Astrocyte (in vitro differentiated cells and primary cell): ENCODE data around the gene KRT77. TPM values are rescaled to one million over a fixed set of nuclear protein-coding genes. Genes with fewer than 3 reads are reported as not detected.

Source experiments
- DNase-seq: peaks from one replicate; pipeline ENCODE4 v3.0.0-alpha.2; 2010; ENCODE audit warnings: low read depth
- FAIRE-seq: peaks from 2 replicates; lab custom pipeline; 2011; peaks lifted over from hg19 to GRCh38; lab: Jason Lieb, UNC
- H2AFZ ChIP-seq: 2 replicates; pipeline ENCODE4 v1.6.0; 2012; ENCODE audit warnings: low read depth, low read length, inconsistent platforms
- H3K27ac ChIP-seq: 2 replicates; pipeline ENCODE4 v1.5.1; 2011; ENCODE audit warnings: low read depth, low read length, inconsistent platforms
- H3K27me3 ChIP-seq: 2 replicates; pipeline ENCODE4 v1.6.0; 2011; ENCODE audit warnings: low read length, inconsistent platforms; ENCODE audit not compliant: insufficient read depth
- H3K36me3 ChIP-seq: 2 replicates; pipeline ENCODE4 v1.5.1; 2011; ENCODE audit warnings: low read length, inconsistent platforms; ENCODE audit not compliant: insufficient read depth
- H3K4me1 ChIP-seq: 2 replicates; pipeline ENCODE4 v1.5.1; 2011; ENCODE audit warnings: low read length, inconsistent platforms; ENCODE audit not compliant: insufficient read depth
- H3K4me2 ChIP-seq: 2 replicates; pipeline ENCODE4 v1.6.0; 2012; ENCODE audit warnings: low read length, inconsistent platforms
- H3K4me3 ChIP-seq: 2 replicates; pipeline ENCODE4 v1.5.1; 2011; ENCODE audit warnings: low read depth, mild to moderate bottlenecking, low read length, inconsistent platforms; ENCODE audit not compliant: insufficient read depth
- H3K79me2 ChIP-seq: 2 replicates; pipeline ENCODE4 v1.6.0; 2012; ENCODE audit warnings: mild to moderate bottlenecking, low read length, inconsistent platforms; ENCODE audit not compliant: insufficient read depth
- H3K9ac ChIP-seq: 2 replicates; pipeline ENCODE4 v1.6.0; 2012; ENCODE audit warnings: mild to moderate bottlenecking, low read length, inconsistent platforms
- H3K9me3 ChIP-seq: 2 replicates; pipeline ENCODE4 v1.5.1; 2012; ENCODE audit warnings: low read depth, mild to moderate bottlenecking, low read length, inconsistent platforms; ENCODE audit not compliant: insufficient read depth
- H4K20me1 ChIP-seq: 2 replicates; pipeline ENCODE4 v1.6.0; 2012; ENCODE audit warnings: low read length, inconsistent platforms; ENCODE audit not compliant: insufficient read depth
- H3K27ac Mint-ChIP-seq: one replicate; pipeline ENCODE4 v1.8.0; 2021; ENCODE audit warnings: mild to moderate bottlenecking, mixed read lengths; ENCODE audit not compliant: unreplicated experiment
- H3K27me3 Mint-ChIP-seq: one replicate; pipeline ENCODE4 v1.8.0; 2021; ENCODE audit warnings: low read depth, mixed read lengths; ENCODE audit not compliant: unreplicated experiment
- H3K36me3 Mint-ChIP-seq: one replicate; pipeline ENCODE4 v1.8.0; 2021; ENCODE audit warnings: low read depth, mixed read lengths; ENCODE audit not compliant: unreplicated experiment
- H3K4me1 Mint-ChIP-seq: one replicate; pipeline ENCODE4 v1.8.0; 2021; ENCODE audit warnings: low read depth, mixed read lengths; ENCODE audit not compliant: unreplicated experiment
- H3K4me3 Mint-ChIP-seq: one replicate; pipeline ENCODE4 v1.8.0; 2021; ENCODE audit warnings: mild to moderate bottlenecking, moderate library complexity, mixed read lengths; ENCODE audit not compliant: unreplicated experiment
- H3K9me3 Mint-ChIP-seq: one replicate; pipeline ENCODE4 v1.8.0; 2021; ENCODE audit warnings: mild to moderate bottlenecking, mixed read lengths; ENCODE audit not compliant: unreplicated experiment
- CTCF ChIP-seq: IDR thresholded peaks from 2 replicates; pipeline ENCODE4 v1.5.1; 2011; ENCODE audit warnings: low read depth, mild to moderate bottlenecking, inconsistent platforms, low read length, moderate library complexity; ENCODE audit not compliant: insufficient read depth
- EZH2 ChIP-seq: IDR thresholded peaks from 2 replicates; pipeline ENCODE4 v1.6.1; 2012; ENCODE audit warnings: mild to moderate bottlenecking, low read length, inconsistent platforms; ENCODE audit not compliant: insufficient read depth
- total RNA-seq: library from RNA; stranded (reverse); gene quantifications from 2 replicates; pipeline ENCODE4 v1.2.1, GENCODE V29; 2021

The KRT77 gene
- total RNA-seq, 1 donor from 2014 or later, result not detected

GRCh38 chr12:52669426-52669825 is 33.9 kb downstream of the KRT77 start:
- Histone ChIP-seq H3K36me3 (no peaks in the 10 kb centered on the region), H3K4me2 (no peak overlapping the region), H3K79me2 (no peaks in the 10 kb centered on the region), H3K9me3 (no peaks in the 10 kb centered on the region), H3K4me3 (no peak overlapping the region), H2AFZ (no peak overlapping the region), H3K27me3 (peaks cover 20% of the 10 kb centered on the region), H4K20me1 (no peaks in the 10 kb centered on the region), H3K27ac (no peak overlapping the region), H3K9ac (no peak overlapping the region), H3K4me1 (no peaks in the 10 kb centered on the region)
- no peak for TF ChIP-seq EZH2
- Mint-ChIP-seq H3K9me3 (no peaks in the 10 kb centered on the region), H3K27ac (no peak overlapping the region), H3K27me3 (peaks cover 28% of the 10 kb centered on the region), H3K36me3 (no peaks in the 10 kb centered on the region), H3K4me3 (no peak overlapping the region), H3K4me1 (peaks cover 7% of the 10 kb centered on the region)
- FAIRE-seq, result no peak
- no peak for DNase-seq

GRCh38 chr12:52667931-52668330 is 35.4 kb downstream of the KRT77 start:
- H3K27me3 Mint-ChIP-seq, result peaks cover 43% of the 10 kb centered on the region
- no peak overlapping the region for H3K9ac ChIP-seq
- no peak for FAIRE-seq
- H3K27ac ChIP-seq, result no peak overlapping the region
- DNase-seq, result no peak
- H3K4me2 ChIP-seq, result no peak overlapping the region
- H3K4me3 Mint-ChIP-seq, result no peak overlapping the region
- H3K36me3 Mint-ChIP-seq, result no peaks in the 10 kb centered on the region
- peaks cover 23% of the 10 kb centered on the region for H3K27me3 ChIP-seq
- H3K36me3 ChIP-seq, result no peaks in the 10 kb centered on the region
- H3K4me1 Mint-ChIP-seq, result no peaks in the 10 kb centered on the region
- no peak overlapping the region for H2AFZ ChIP-seq
- H4K20me1 ChIP-seq, result no peaks in the 10 kb centered on the region
- no peaks in the 10 kb centered on the region for H3K9me3 ChIP-seq
- peaks cover 1% of the 10 kb centered on the region for H3K9me3 Mint-ChIP-seq
- no peak overlapping the region for H3K27ac Mint-ChIP-seq
- TF ChIP-seq EZH2 (no peak), CTCF (no peak)
- H3K79me2 ChIP-seq, result no peaks in the 10 kb centered on the region
- H3K4me3 ChIP-seq, result no peak overlapping the region
- no peaks in the 10 kb centered on the region for H3K4me1 ChIP-seq

GRCh38 chr12:52667509-52667908 is 35.8 kb downstream of the KRT77 start:
- peaks cover 1% of the 10 kb centered on the region for H3K9me3 Mint-ChIP-seq
- no peak overlapping the region for H3K27ac Mint-ChIP-seq
- no peaks in the 10 kb centered on the region for H3K79me2 ChIP-seq
- H3K4me3 ChIP-seq, result no peak overlapping the region
- no peaks in the 10 kb centered on the region for H3K36me3 Mint-ChIP-seq
- H4K20me1 ChIP-seq, result no peaks in the 10 kb centered on the region
- H3K4me1 Mint-ChIP-seq, result no peaks in the 10 kb centered on the region
- TF ChIP-seq CTCF (no peak), EZH2 (no peak)
- H2AFZ ChIP-seq, result no peak overlapping the region
- H3K4me1 ChIP-seq, result no peaks in the 10 kb centered on the region
- DNase-seq, result no peak
- H3K9me3 ChIP-seq, result no peaks in the 10 kb centered on the region
- no peak overlapping the region for H3K4me2 ChIP-seq
- no peak overlapping the region for H3K9ac ChIP-seq
- H3K27ac ChIP-seq, result no peak overlapping the region
- no peak overlapping the region for H3K4me3 Mint-ChIP-seq
- H3K27me3 Mint-ChIP-seq, result peaks cover 47% of the 10 kb centered on the region
- no peaks in the 10 kb centered on the region for H3K36me3 ChIP-seq
- no peak for FAIRE-seq
- H3K27me3 ChIP-seq, result peaks cover 23% of the 10 kb centered on the region
